GM18517 (cell line): ENCODE data around the gene DPPA5.
"Not testable (repeated sequence)": the region's sequence is repeated elsewhere in the genome, so short reads cannot be mapped to it uniquely, and the experiment has no call there.

Experiments
- ATAC-seq: cut with Tn5 transposase; IDR thresholded peaks from one replicate; pipeline ENCODE4 v1.9.1; 2021; ENCODE audit warnings: mild to moderate bottlenecking, moderate library complexity; ENCODE audit not compliant: unreplicated experiment

Gene DPPA5

GRCh38 chr6:73308712-73309534 is 45.2 kb downstream of the DPPA5 start:
- ATAC-seq, result no peak

- ATAC-seq, result not testable (repeated sequence)
Observed at GRCh38 chr6:73303773-73304172, 50.3 kb downstream of the DPPA5 start.
